ENCODE results near the gene RIC1.
"Not testable (repeated sequence)": the region's sequence is repeated elsewhere in the genome, so short reads cannot be mapped to it uniquely, and the experiment has no call there.

The RIC1 gene

GRCh38 chr9:5798581-5798980, 169.7 kb downstream of the RIC1 start:
- Histone ChIP-seq H3K27me3 (ENCODE audit: insufficient read depth, poor library complexity, severe bottlenecking) (no peaks in the 10 kb centered on the region), H3K27ac (replicated peaks) (no peak overlapping the region), H3K4me3 (replicated peaks; ENCODE audit: insufficient read depth, low read length) (no peak overlapping the region)
- DNase-seq (ENCODE audit: low read depth in 1 of 2, low spot score in 1 of 2) = no peak
- TF ChIP-seq CTCF (IDR thresholded peaks at IDR 0.05; ENCODE audit: insufficient read depth, low read length) (no peak), GABPA (IDR thresholded peaks at IDR 0.05; ENCODE audit: low read depth) (no peak), SPI1 (IDR thresholded peaks at IDR 0.05; ENCODE audit: borderline replicate concordance, low read depth) (no peak), POLR2AphosphoS5 (IDR thresholded peaks at IDR 0.05; ENCODE audit: low read depth) (no peak), REST (IDR thresholded peaks at IDR 0.05; ENCODE audit: insufficient replicate concordance, low read depth) (no peak)

- Histone ChIP-seq H3K27ac (replicated peaks) (no peak overlapping the region), H3K27me3 (ENCODE audit: insufficient read depth, poor library complexity, severe bottlenecking) (no peaks in the 10 kb centered on the region), H3K4me3 (replicated peaks; ENCODE audit: insufficient read depth, low read length) (no peak overlapping the region)
- TF ChIP-seq GABPA (IDR thresholded peaks at IDR 0.05; ENCODE audit: low read depth) = no peak
- TF ChIP-seq CTCF (IDR thresholded peaks at IDR 0.05; ENCODE audit: insufficient read depth, low read length) = peak; percentile 25
- peak in 1 of 2 experiments; percentile 8 for DNase-seq (ENCODE audit: low read depth in 1 of 2, low spot score in 1 of 2)
These were observed 170.4 kb downstream of the RIC1 start for GRCh38 chr9:5799314-5799713.

- not testable (repeated sequence) for H3K27me3 ChIP-seq (ENCODE audit: insufficient read depth, poor library complexity, severe bottlenecking); H3K4me3 ChIP-seq (replicated peaks; ENCODE audit: insufficient read depth, low read length); DNase-seq (ENCODE audit: low read depth in 1 of 2, low spot score in 1 of 2); H3K27ac ChIP-seq (replicated peaks)
These were observed 171.5 kb downstream of the RIC1 start for GRCh38 chr9:5800378-5800777.

- TF ChIP-seq SPI1 (IDR thresholded peaks at IDR 0.05; ENCODE audit: borderline replicate concordance, low read depth) (no peak), CTCF (IDR thresholded peaks at IDR 0.05; ENCODE audit: insufficient read depth, low read length) (no peak)
- Histone ChIP-seq H3K27ac (replicated peaks) (no peak overlapping the region), H3K4me3 (replicated peaks; ENCODE audit: insufficient read depth, low read length) (no peak overlapping the region), H3K27me3 (ENCODE audit: insufficient read depth, poor library complexity, severe bottlenecking) (no peaks in the 10 kb centered on the region)
- DNase-seq (ENCODE audit: low read depth in 1 of 2, low spot score in 1 of 2) = no peak
These were observed 172.2 kb downstream of the RIC1 start for GRCh38 chr9:5800969-5801738.

GRCh38 chr9:5801739-5802113, 172.8 kb downstream of the RIC1 start:
- TF ChIP-seq POLR2AphosphoS5 (IDR thresholded peaks at IDR 0.05; ENCODE audit: low read depth) (no peak), SPI1 (IDR thresholded peaks at IDR 0.05; ENCODE audit: borderline replicate concordance, low read depth) (no peak), GABPA (IDR thresholded peaks at IDR 0.05; ENCODE audit: low read depth) (no peak), REST (IDR thresholded peaks at IDR 0.05; ENCODE audit: insufficient replicate concordance, low read depth) (no peak), CTCF (IDR thresholded peaks at IDR 0.05; ENCODE audit: insufficient read depth, low read length) (no peak)
- Histone ChIP-seq H3K27me3 (ENCODE audit: insufficient read depth, poor library complexity, severe bottlenecking) (no peaks in the 10 kb centered on the region), H3K4me3 (replicated peaks; ENCODE audit: insufficient read depth, low read length) (no peak overlapping the region), H3K27ac (replicated peaks) (no peak overlapping the region)
- no peak for DNase-seq (ENCODE audit: low read depth in 1 of 2, low spot score in 1 of 2)

All from HL-60 (cell line).